CD4-positive, alpha-beta T cell (primary cell): ENCODE data around the gene TEDC1. TPM values are rescaled to one million over a fixed set of nuclear protein-coding genes. Genes with fewer than 3 reads are reported as not detected.

Source experiments
- ATAC-seq: fragments of 200-7000 bp; cut with Tn5 transposase; one replicate; pipeline ENCODE4 v1.10.0; 2022; ENCODE audit warnings: mild to moderate bottlenecking; ENCODE audit not compliant: poor library complexity
- CTCF ChIA-PET: fragments of 350-600 bp; sonication (Branson Sonifier 250); formaldehyde crosslinking; loops from one replicate; lab custom pipeline; 2021; ENCODE audit warnings: antibody characterized with exemption, inconsistent platforms; lab: Charles Lee
- POLR2A ChIA-PET: fragments of 350-600 bp; sonication (Branson Sonifier 250); formaldehyde crosslinking; loops from one replicate; lab custom pipeline; 2021; ENCODE audit warnings: antibody characterized with exemption, inconsistent platforms; lab: Charles Lee
- DNase-seq, 14 experiments: peaks; one replicate each; pipeline ENCODE4 v3.0.0-alpha.2; 2013 to 2020; ENCODE audit warnings: mixed read lengths in 2 of 14
- H3K27ac ChIP-seq, 2 donors: one replicate each; pipeline versions ENCODE4 v1.5.1 to v1.7.0; 2013; ENCODE audit warnings: low read length in 2 of 2, low read depth in 1 of 2, mild to moderate bottlenecking in 1 of 2
- H3K27me3 ChIP-seq, 2 experiments: 1 replicate in 1 of 2; 2 replicates in 1 of 2; pipeline versions ENCODE4 v1.6.1 to v1.7.0; 2013; ENCODE audit warnings: low read length in 2 of 2, control low read depth in 1 of 2, mild to moderate bottlenecking in 1 of 2, moderate library complexity in 1 of 2; ENCODE audit not compliant: insufficient read depth in 2 of 2, control insufficient read depth in 1 of 2
- H3K36me3 ChIP-seq: one replicate; pipeline ENCODE4 v1.6.1; 2013; ENCODE audit warnings: low read length, control low read depth; ENCODE audit not compliant: insufficient read depth
- H3K4me1 ChIP-seq: one replicate; pipeline ENCODE4 v1.6.1; 2013; ENCODE audit warnings: low read length, control low read depth; ENCODE audit not compliant: insufficient read depth
- H3K4me3 ChIP-seq: one replicate; pipeline ENCODE4 v1.5.1; 2013; ENCODE audit warnings: mild to moderate bottlenecking, low read length, moderate library complexity
- H3K9me3 ChIP-seq, 2 experiments: 1 replicate in 1 of 2; 2 replicates in 1 of 2; pipeline versions ENCODE4 v1.6.1 to v1.7.0; 2013; ENCODE audit warnings: low read length in 2 of 2, mild to moderate bottlenecking in 2 of 2, control low read depth in 1 of 2, moderate library complexity in 1 of 2; ENCODE audit not compliant: control insufficient read depth in 1 of 2, insufficient read depth in 1 of 2
- H3K27ac Mint-ChIP-seq: one replicate; pipeline ENCODE4 v1.8.0; 2020; ENCODE audit warnings: mixed read lengths
- H3K27me3 Mint-ChIP-seq: one replicate; pipeline ENCODE4 v1.8.0; 2021; ENCODE audit warnings: mixed read lengths
- H3K36me3 Mint-ChIP-seq: one replicate; pipeline ENCODE4 v1.8.0; 2021; ENCODE audit warnings: low read depth, mixed read lengths
- H3K4me1 Mint-ChIP-seq: one replicate; pipeline ENCODE4 v1.8.0; 2021; ENCODE audit warnings: low read depth, mixed read lengths
- H3K4me3 Mint-ChIP-seq: one replicate; pipeline ENCODE4 v1.8.0; 2020; ENCODE audit warnings: mild to moderate bottlenecking, mixed read lengths
- H3K9me3 Mint-ChIP-seq: one replicate; pipeline ENCODE4 v1.8.0; 2020; ENCODE audit warnings: mixed read lengths
- CTCF ChIP-seq: fragments of 200-600 bp; IDR thresholded peaks from one replicate; pipeline ENCODE4 v1.8.0; 2022; ENCODE audit warnings: antibody characterized with exemption, mild to moderate bottlenecking
- intact Hi-C, 2 experiments: fragments of 100-400 bp; cut with DNase I in 1 of 2; cut with micrococcal nuclease in 1 of 2; formaldehyde crosslinking; loops; one replicate each; pipeline versions ENCODE4 v1.15.1 to v1.9.0; 2023 to 2025; cut with DNase I, micrococcal nuclease
- total RNA-seq, 174 experiments: library from RNA in 2 of 174; stranded (reverse) in 2 of 174; gene quantifications; one replicate each; pipeline ENCODE4 v1.2.3 and lab custom pipeline; 2021 to 2026

Gene TEDC1
- total RNA-seq, 2 experiments from 2014 or later, result 102 to 108 TPM

GRCh38 chr14:105525326-105525725, 34.3 kb downstream of the TEDC1 start:
- peaks cover 19 to 23% of the 10 kb centered on the region in 2 experiments for H3K27me3 ChIP-seq
- Mint-ChIP-seq H3K9me3 (no peaks in the 10 kb centered on the region), H3K27me3 (peaks cover 30% of the 10 kb centered on the region), H3K4me1 (peaks cover 17% of the 10 kb centered on the region), H3K4me3 (peak overlapping the region; percentile 51), H3K27ac (no peak overlapping the region), H3K36me3 (no peaks in the 10 kb centered on the region)
- H3K27ac ChIP-seq, result no peak overlapping the region
- H3K4me1 ChIP-seq, result peaks cover 39% of the 10 kb centered on the region
- intact Hi-C loops, result loop anchor here in 1 of 2 experiments (5.0 kb wide), 1 partner anchor 213 kb away; the partner anchor contains the start of gene PACS2
- H3K4me3 ChIP-seq, result no peak overlapping the region
- ATAC-seq, result no peak
- CTCF ChIA-PET, result no interaction called here
- H3K9me3 ChIP-seq, result peaks cover 0 to 11% of the 10 kb centered on the region in 2 experiments
- no peaks in the 10 kb centered on the region for H3K36me3 ChIP-seq
- no peak for DNase-seq
- POLR2A ChIA-PET, result no interaction called here
- TF ChIP-seq CTCF, result no peak

GRCh38 chr14:105525861-105526775, 35.1 kb downstream of the TEDC1 start, which contains the start of gene TMEM121:
Gene TMEM121, plus strand, starts transcription at chr14:105526583. Its CDS starts 2,252 bp downstream, at chr14:105528835.
- Mint-ChIP-seq H3K4me1 (peaks cover 17% of the 10 kb centered on the region), H3K36me3 (no peaks in the 10 kb centered on the region), H3K27me3 (peaks cover 28% of the 10 kb centered on the region), H3K27ac (peak within 1 kb of the TSS; percentile 68), H3K4me3 (peak within 1 kb of the TSS; percentile 87), H3K9me3 (no peaks in the 10 kb centered on the region)
- Histone ChIP-seq H3K4me3 (peak within 1 kb of the TSS; percentile 47), H3K27me3 (peaks cover 19 to 23% of the 10 kb centered on the region in 2 experiments), H3K36me3 (no peaks in the 10 kb centered on the region), H3K27ac (no peak within 1 kb of the TSS), H3K9me3 (peaks cover 0 to 11% of the 10 kb centered on the region in 2 experiments), H3K4me1 (peaks cover 39% of the 10 kb centered on the region)
- no peak for TF ChIP-seq CTCF
- peak in 7 of 14 experiments; percentile 19 to 75 (median 43) for DNase-seq
- ATAC-seq, result peak; percentile 28
- ChIA-PET CTCF (no interaction called here), POLR2A (no interaction called here)
- intact Hi-C loops, result loop anchor here in 1 of 2 experiments (5.0 kb wide), 1 partner anchor 214 kb away; the partner anchor contains the start of gene PACS2

GRCh38 chr14:105526776-105527380, 35.8 kb downstream of the TEDC1 start:
- intact Hi-C loops, result loop anchor here in 1 of 2 experiments (5.0 kb wide), 1 partner anchor 215 kb away; the partner anchor contains the start of gene PACS2
- no peak overlapping the region for H3K27ac ChIP-seq

More at GRCh38 chr14:105526776-105527380, 35.8 kb downstream of the TEDC1 start:
- Histone ChIP-seq H3K36me3 (no peaks in the 10 kb centered on the region), H3K27me3 (peaks cover 19 to 23% of the 10 kb centered on the region in 2 experiments), H3K4me3 (peak overlapping the region; percentile 47), H3K9me3 (peaks cover 0 to 11% of the 10 kb centered on the region in 2 experiments), H3K4me1 (peaks cover 39% of the 10 kb centered on the region)
- ChIA-PET CTCF (interaction anchor here (2.9 kb wide), 1 partner anchor 156 kb away, joined by 20 read pairs; no protein-coding TSS in a partner anchor), POLR2A (no interaction called here)
- ATAC-seq, result no peak
- Mint-ChIP-seq H3K4me3 (peak overlapping the region; percentile 87), H3K4me1 (peaks cover 17% of the 10 kb centered on the region), H3K36me3 (no peaks in the 10 kb centered on the region), H3K27ac (peak overlapping the region; percentile 68), H3K9me3 (no peaks in the 10 kb centered on the region), H3K27me3 (peaks cover 25% of the 10 kb centered on the region)
- no peak for TF ChIP-seq CTCF
- DNase-seq, result peak in 1 of 14 experiments; percentile 17
